HG02798 (cell line): ENCODE measurements around the gene ZNF410.

Experiments used
- ATAC-seq: cut with Tn5 transposase; IDR thresholded peaks from one replicate; pipeline ENCODE4 v1.9.1; 2021; ENCODE audit warnings: mild to moderate bottlenecking; ENCODE audit not compliant: unreplicated experiment, poor library complexity

The ZNF410 gene

GRCh38 chr14:73945159-73945670, 58.6 kb downstream of the ZNF410 start:
- no peak for ATAC-seq

- peak; percentile 93 for ATAC-seq
Measured at GRCh38 chr14:73949752-73950734, 63.4 kb downstream of the ZNF410 start, which contains the start of the genes COQ6 and FAM161B. Gene COQ6, plus strand, starts transcription at chr14:73950302. Its CDS starts 31 bp downstream, at chr14:73950333. Gene FAM161B, minus strand, starts transcription at chr14:73950094. Its CDS starts 68 bp downstream, at chr14:73950026.

GRCh38 chr14:73953731-73954130, 67.1 kb downstream of the ZNF410 start:
- ATAC-seq, result no peak

DNA sequence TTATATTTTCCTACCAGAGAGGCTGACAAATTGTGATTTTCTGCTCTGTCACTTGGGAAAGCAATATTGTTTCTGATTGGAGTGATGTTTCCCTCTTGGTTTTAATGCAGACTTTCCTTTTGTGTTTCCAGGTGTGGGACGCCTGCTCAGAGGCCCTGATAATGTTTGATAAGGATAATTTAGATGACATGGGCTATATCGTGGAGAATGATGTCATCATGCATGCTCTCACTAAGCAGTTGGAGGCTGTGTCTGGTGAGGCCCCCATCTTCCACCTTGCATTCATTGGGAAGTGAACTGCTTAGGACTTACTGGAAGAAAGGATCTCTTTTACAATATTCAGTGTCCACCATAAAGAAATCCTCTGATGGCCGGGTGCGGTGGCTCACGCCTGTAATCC, 69.0 kb downstream of the ZNF410 start:
- ATAC-seq, result no peak

GRCh38 chr14:73958591-73958990, 71.9 kb downstream of the ZNF410 start:
- no peak for ATAC-seq

- no peak for ATAC-seq
Measured at GRCh38 chr14:73961192-73961591, 74.5 kb downstream of the ZNF410 start.

DNA sequence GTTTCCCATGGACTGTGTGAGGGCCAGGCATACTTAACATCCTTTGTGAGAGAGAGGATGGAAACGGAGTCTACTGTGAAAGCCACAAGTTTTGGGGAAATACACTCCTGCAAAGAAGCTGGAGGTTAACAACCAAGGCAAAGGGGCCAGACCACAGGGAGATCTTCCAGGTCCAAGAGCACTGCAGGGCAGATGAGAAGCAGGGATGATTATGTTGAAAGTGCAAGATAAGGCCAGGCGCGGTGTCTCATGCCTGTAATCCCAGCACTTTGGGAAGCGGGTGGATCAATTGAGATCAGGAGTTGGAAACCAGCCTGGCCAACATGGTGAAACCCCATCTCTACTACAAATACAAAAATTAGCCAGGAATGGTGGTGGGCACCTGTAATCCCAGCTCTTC, 78.6 kb downstream of the ZNF410 start:
- no peak for ATAC-seq

- ATAC-seq, result no peak
Measured at GRCh38 chr14:73968885-73969284, 82.2 kb downstream of the ZNF410 start.

DNA sequence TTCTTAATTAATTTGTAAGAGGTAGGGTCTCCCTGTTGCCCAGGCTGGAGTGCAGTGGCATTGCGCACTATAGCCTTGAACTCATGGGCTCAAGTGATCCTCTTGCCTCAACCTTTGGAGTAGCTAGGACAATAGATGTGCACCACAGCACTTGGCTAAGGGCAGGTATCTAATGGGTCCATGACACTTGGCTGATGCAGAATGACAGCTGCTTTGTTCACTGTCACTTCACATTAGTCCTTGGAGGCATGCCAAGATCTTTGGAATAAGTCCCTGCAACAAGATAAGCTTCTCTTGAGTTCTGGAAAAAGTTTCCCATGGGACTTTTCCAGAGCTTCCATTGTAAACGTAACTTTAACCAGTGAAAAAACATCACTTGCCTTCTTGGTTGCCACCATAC, 86.8 kb downstream of the ZNF410 start:
- no peak for ATAC-seq

DNA sequence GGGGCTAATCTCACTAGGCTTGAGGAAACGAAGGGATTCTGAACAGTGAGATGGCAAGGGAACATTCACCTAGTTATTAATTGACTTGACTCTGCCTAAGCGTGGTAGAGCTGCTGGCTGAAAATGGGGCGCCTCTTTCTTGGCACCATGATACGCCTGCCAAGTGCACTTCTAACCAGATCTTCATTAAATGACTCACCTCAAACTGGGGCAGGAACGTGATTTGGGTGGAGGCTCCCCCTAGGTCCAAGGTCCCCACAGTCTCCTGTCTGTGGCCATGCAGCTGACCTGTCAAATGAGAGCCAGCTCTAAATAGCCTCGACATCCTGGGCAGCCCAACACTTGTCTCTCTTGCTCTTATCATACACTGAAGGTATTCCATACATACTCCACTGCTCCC, 89.5 kb downstream of the ZNF410 start:
- ATAC-seq, result no peak

GRCh38 chr14:73977896-73978295, 91.2 kb downstream of the ZNF410 start:
- ATAC-seq, result no peak
